DOHH2 (cell line): ENCODE measurements around the gene PTGES3.
A peak's percentile ranks its signal among the peaks of the same experiment; 100 is the strongest.
"Not testable (repeated sequence)": the region's sequence is repeated elsewhere in the genome, so short reads cannot be mapped to it uniquely, and the experiment has no call there.

Source experiments
- H3F3A ChIP-seq: fragments of 200-600 bp; sonication (generic), shearing (Covaris generic); 2 replicates; pipeline ENCODE4 v1.6.0; 2016; ENCODE audit warnings: antibody characterized with exemption, mild to moderate bottlenecking; ENCODE audit not compliant: control insufficient read depth, insufficient read depth
- H3K27ac ChIP-seq: fragments of 200-600 bp; sonication (generic); 2 replicates; pipeline ENCODE4 v1.5.1; 2014; ENCODE audit warnings: low read depth, mild to moderate bottlenecking, low read length, moderate library complexity
- H3K27me3 ChIP-seq: fragments of 200-600 bp; sonication (generic); 2 replicates; pipeline ENCODE4 v1.6.1; 2014; ENCODE audit warnings: mild to moderate bottlenecking, low read length, mixed read lengths; ENCODE audit not compliant: control insufficient read depth
- H3K36me3 ChIP-seq: fragments of 200-600 bp; sonication (generic); 2 replicates; pipeline ENCODE4 v1.6.1; 2014; ENCODE audit warnings: mild to moderate bottlenecking, low read length, moderate library complexity, mixed read lengths; ENCODE audit not compliant: control insufficient read depth
- H3K4me1 ChIP-seq: fragments of 200-600 bp; sonication (generic); 2 replicates; pipeline ENCODE4 v1.6.1; 2014; ENCODE audit warnings: mild to moderate bottlenecking, low read length, mixed read lengths; ENCODE audit not compliant: control insufficient read depth
- H3K4me2 ChIP-seq: fragments of 200-600 bp; sonication (generic); 2 replicates; pipeline ENCODE4 v1.6.0; 2014; ENCODE audit warnings: mild to moderate bottlenecking, low read length, moderate library complexity
- H3K4me3 ChIP-seq: fragments of 200-600 bp; sonication (generic); 2 replicates; pipeline ENCODE4 v1.5.1; 2014; ENCODE audit warnings: mild to moderate bottlenecking, low read length, mixed read lengths
- H3K79me2 ChIP-seq: fragments of 200-600 bp; sonication (generic); 2 replicates; pipeline ENCODE4 v1.6.1; 2014; ENCODE audit warnings: mild to moderate bottlenecking, low read length, mixed read lengths; ENCODE audit not compliant: control insufficient read depth
- H3K9me2 ChIP-seq: fragments of 200-600 bp; sonication (generic); replicated peaks from 2 replicates; pipeline ENCODE4 v1.6.1; 2014; ENCODE audit warnings: mild to moderate bottlenecking, low read length, mixed read lengths; ENCODE audit not compliant: control insufficient read depth
- H3K9me3 ChIP-seq: fragments of 200-600 bp; sonication (generic); 2 replicates; pipeline ENCODE4 v1.6.1; 2014; ENCODE audit warnings: antibody characterized with exemption, low read length, mixed read lengths; ENCODE audit not compliant: control insufficient read depth, insufficient read depth
- H4K20me1 ChIP-seq: fragments of 200-600 bp; sonication (generic); 2 replicates; pipeline ENCODE4 v1.6.0; 2014; ENCODE audit warnings: low read depth, mild to moderate bottlenecking, antibody characterized with exemption, low read length, moderate library complexity; ENCODE audit not compliant: control insufficient read depth, insufficient read depth
- EZH2phosphoT487 ChIP-seq: fragments of 200-600 bp; sonication (generic); IDR thresholded peaks from 2 replicates; pipeline ENCODE4 v1.6.1; 2017; ENCODE audit warnings: borderline replicate concordance, mild to moderate bottlenecking, antibody characterized with exemption, low read length, moderate library complexity, mixed read lengths
- TF ChIP-seq, protein P1 (sequence below): fragments of 200-600 bp; sonication (generic); IDR thresholded peaks from one replicate; pipeline ENCODE4 v1.5.1; 2014; ENCODE audit warnings: antibody characterized with exemption, mild to moderate bottlenecking, low read depth, low read length; ENCODE audit not compliant: poor library complexity, severe bottlenecking

Gene PTGES3

DNA sequence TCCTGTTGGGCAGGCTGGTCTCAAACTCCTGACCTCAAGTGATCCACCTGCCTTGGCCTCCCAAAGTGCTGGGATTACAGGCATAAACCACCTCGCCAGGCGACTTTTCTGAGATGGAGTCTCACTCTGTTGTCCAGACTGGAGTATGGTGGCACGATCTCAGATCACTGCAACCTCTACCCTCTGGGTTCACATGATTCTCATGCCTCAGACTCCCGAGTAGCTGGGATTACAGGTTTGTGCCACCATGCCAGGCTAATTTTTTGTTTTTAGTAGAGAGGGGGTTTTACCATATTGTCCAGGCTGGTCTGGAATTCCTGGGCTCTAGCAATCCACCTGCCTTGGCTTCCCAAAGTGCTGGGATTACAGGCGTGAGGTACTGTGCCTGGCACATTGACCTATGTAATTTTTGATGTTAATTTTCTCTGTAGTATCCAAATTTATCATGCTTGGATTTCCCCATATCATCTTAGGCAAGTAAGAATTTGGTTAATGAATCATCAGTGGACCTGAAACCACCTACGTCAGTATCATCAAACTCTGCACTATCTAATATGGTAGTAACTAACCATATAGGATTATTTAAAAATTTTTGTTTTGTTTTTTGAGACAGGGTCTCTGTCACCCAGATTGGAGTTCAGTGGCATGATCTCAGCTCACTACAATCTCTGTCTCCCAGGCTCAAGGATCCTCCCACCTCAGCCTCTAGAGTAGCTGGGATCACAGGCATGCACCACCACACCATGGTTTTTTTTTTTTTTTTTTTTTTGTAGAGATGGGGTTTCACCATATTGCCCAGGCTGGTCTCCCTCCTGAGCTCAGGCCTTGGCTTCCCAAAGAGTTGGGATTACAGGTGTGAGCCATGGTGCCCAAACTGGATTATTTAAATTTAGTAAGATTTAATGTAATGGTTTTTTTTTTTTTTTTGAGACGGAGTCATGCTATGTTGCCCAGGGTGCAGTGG lies 30.4 kb downstream of the PTGES3 start:
- Histone ChIP-seq H3F3A (peaks cover 19% of the 10 kb centered on the region), H3K36me3 (no peaks in the 10 kb centered on the region), H3K27me3 (no peaks in the 10 kb centered on the region), H3K4me1 (0 out of 2 replicates have a peak, but pooled peaks cover 5% of the 10 kb centered on the region), H4K20me1 (no peaks in the 10 kb centered on the region), H3K9me3 (peaks cover 13% of the 10 kb centered on the region; the same call in 1 of the 2 replicates), H3K4me3 (no peak overlapping the region), H3K4me2 (no peak overlapping the region), H3K9me2 (no peaks in the 10 kb centered on the region), H3K27ac (no peak overlapping the region), H3K79me2 (no peaks in the 10 kb centered on the region)
- TF ChIP-seq, protein P1, sequence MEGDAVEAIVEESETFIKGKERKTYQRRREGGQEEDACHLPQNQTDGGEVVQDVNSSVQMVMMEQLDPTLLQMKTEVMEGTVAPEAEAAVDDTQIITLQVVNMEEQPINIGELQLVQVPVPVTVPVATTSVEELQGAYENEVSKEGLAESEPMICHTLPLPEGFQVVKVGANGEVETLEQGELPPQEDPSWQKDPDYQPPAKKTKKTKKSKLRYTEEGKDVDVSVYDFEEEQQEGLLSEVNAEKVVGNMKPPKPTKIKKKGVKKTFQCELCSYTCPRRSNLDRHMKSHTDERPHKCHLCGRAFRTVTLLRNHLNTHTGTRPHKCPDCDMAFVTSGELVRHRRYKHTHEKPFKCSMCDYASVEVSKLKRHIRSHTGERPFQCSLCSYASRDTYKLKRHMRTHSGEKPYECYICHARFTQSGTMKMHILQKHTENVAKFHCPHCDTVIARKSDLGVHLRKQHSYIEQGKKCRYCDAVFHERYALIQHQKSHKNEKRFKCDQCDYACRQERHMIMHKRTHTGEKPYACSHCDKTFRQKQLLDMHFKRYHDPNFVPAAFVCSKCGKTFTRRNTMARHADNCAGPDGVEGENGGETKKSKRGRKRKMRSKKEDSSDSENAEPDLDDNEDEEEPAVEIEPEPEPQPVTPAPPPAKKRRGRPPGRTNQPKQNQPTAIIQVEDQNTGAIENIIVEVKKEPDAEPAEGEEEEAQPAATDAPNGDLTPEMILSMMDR: no peak
- TF ChIP-seq EZH2phosphoT487: no peak

DNA sequence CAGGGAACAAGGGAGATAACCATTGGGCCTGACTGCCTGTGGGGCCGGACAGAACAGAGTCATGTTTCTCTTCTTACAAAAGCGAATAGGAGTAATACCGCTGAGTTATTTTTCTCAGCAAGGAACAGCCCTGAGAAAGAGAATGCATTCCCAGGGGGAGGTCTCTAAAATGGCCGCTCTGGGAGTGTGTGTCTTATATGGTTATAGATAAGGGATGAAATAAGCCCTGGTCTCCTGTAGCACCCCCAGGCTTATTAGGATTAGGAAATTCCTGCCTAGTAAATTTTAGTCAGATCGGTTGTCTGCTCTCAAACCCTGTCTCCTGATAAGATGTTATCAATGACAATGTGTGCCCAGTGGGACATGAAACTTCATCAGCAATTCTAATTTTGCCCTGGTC lies 34.3 kb downstream of the PTGES3 start:
- not testable (repeated sequence) for H3K36me3 ChIP-seq, H3K4me1 ChIP-seq, H3K9me2 ChIP-seq, H3F3A ChIP-seq, H3K4me3 ChIP-seq, H3K27ac ChIP-seq, H4K20me1 ChIP-seq, H3K4me2 ChIP-seq, H3K79me2 ChIP-seq, H3K27me3 ChIP-seq
- peaks cover 14% of the 10 kb centered on the region; the same call in 1 of the 2 replicates for H3K9me3 ChIP-seq

GRCh38 chr12:56648023-56648422 lies 40.1 kb downstream of the PTGES3 start:
- peaks cover 23% of the 10 kb centered on the region for H3K4me1 ChIP-seq
- H3K9me3 ChIP-seq, H3K27me3 ChIP-seq, H3K4me3 ChIP-seq, H3K27ac ChIP-seq, H3K4me2 ChIP-seq, H3K9me2 ChIP-seq: not testable (repeated sequence)
- peaks cover 17% of the 10 kb centered on the region for H4K20me1 ChIP-seq
- peaks cover 13% of the 10 kb centered on the region for H3F3A ChIP-seq
- H3K79me2 ChIP-seq: peaks cover 31% of the 10 kb centered on the region
- peaks cover 27% of the 10 kb centered on the region for H3K36me3 ChIP-seq

- TF ChIP-seq, protein P1: no peak
- TF ChIP-seq EZH2phosphoT487: no peak
- H3K27ac ChIP-seq: peak within 1 kb of the TSS; percentile 78
- no peaks in the 10 kb centered on the region for H3K9me3 ChIP-seq
- peaks cover 17% of the 10 kb centered on the region for H4K20me1 ChIP-seq
- peak within 1 kb of the TSS; percentile 98 for H3K4me3 ChIP-seq
- H3K36me3 ChIP-seq: peaks cover 44% of the 10 kb centered on the region
- H3K4me2 ChIP-seq: peak within 1 kb of the TSS; percentile 96
- H3K9me2 ChIP-seq: no peaks in the 10 kb centered on the region
- no peaks in the 10 kb centered on the region for H3K27me3 ChIP-seq
- peaks cover 28% of the 10 kb centered on the region for H3K4me1 ChIP-seq
- peaks cover 47% of the 10 kb centered on the region for H3K79me2 ChIP-seq
- H3F3A ChIP-seq: peaks cover 23% of the 10 kb centered on the region
Measured at GRCh38 chr12:56645717-56646446, 42.2 kb downstream of the PTGES3 start, which contains the start of gene ATP5F1B. ATP5F1B (minus strand) TSS chr12:56645984; CDS start chr12:56645963, 21 bp downstream.
